ENCODE results near the gene CARS2. TPM values are rescaled to one million over a fixed set of nuclear protein-coding genes. Genes with fewer than 3 reads are reported as not detected.

Gene CARS2
- total RNA-seq, 1 experiment from 2014 or later = 52.9 TPM

DNA sequence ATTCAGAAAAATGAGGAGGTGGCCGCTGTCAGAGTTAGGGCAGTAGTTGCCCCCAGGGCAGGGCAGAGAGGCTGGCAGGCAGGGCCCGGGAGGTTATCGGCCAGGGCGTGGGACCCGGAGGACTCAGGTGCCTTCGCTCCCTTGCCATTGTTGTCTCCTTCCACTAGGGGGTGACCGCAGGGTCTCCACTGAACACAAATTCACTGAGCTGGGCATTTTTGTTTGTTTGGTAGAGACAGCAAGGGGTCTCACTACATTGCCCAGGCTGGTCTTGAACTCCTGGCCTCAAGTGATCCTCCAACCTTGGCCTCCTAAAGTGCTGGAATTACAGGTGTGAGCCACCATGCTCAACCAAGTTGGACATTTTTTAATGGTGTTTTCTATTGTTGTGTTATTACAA is 25.1 kb downstream of the CARS2 start:
- no TSS peak for BruUV-seq (replicated peaks)
- DNase-seq (ENCODE audit: low read depth, low spot score) (peak; percentile 10), ATAC-seq (peak; percentile 84)
- ChIA-PET RAD21 (ENCODE audit: low non-redundant PET in 1 of 2, low total read pairs in 2 of 2, uncharacterized antibody in 2 of 2, unreplicated experiment in 2 of 2) (no interaction called here), CTCF (interaction anchor here (0.6 to 1.6 kb wide), 3 partner anchors 14 to 493 kb away, joined by 3 to 5 read pairs (median 5); no protein-coding TSS in a partner anchor), POLR2A (no interaction called here)
- Histone ChIP-seq H3K4me2 (ENCODE audit: low read length) (no peak overlapping the region), H3K79me2 (ENCODE audit: insufficient read depth, low read length) (no peaks in the 10 kb centered on the region; the same call in 1 of the 2 replicates), H3K27ac (ENCODE audit: low read depth, low read length) (no peak overlapping the region), H2AFZ (ENCODE audit: low read depth, low read length, poor library complexity, severe bottlenecking) (no peak overlapping the region), H3K36me3 (ENCODE audit: control insufficient read depth in 1 of 2, insufficient read depth in 2 of 2, low read length in 2 of 2) (peaks cover 12 to 41% of the 10 kb centered on the region in 2 experiments), H3K27me3 (ENCODE audit: insufficient read depth, low read length) (no peaks in the 10 kb centered on the region), H3K9me3 (ENCODE audit: control insufficient read depth in 1 of 2, insufficient read depth in 1 of 2, low read depth in 1 of 2, low read length in 2 of 2) (no peaks in the 10 kb centered on the region), H4K20me1 (ENCODE audit: insufficient read depth) (no peaks in the 10 kb centered on the region), H3K4me3 (replicated peaks in 1 of 2; ENCODE audit: low read depth in 1 of 2, low read length in 2 of 2) (no peak overlapping the region), H3K9ac (ENCODE audit: low read length) (no peak overlapping the region), H3K4me1 (ENCODE audit: control insufficient read depth in 1 of 2, insufficient read depth in 2 of 2, low read length in 2 of 2) (no peaks in the 10 kb centered on the region), H3K9me2 (ENCODE audit: insufficient read depth) (no peaks in the 10 kb centered on the region)
- TF ChIP-seq, protein P1, sequence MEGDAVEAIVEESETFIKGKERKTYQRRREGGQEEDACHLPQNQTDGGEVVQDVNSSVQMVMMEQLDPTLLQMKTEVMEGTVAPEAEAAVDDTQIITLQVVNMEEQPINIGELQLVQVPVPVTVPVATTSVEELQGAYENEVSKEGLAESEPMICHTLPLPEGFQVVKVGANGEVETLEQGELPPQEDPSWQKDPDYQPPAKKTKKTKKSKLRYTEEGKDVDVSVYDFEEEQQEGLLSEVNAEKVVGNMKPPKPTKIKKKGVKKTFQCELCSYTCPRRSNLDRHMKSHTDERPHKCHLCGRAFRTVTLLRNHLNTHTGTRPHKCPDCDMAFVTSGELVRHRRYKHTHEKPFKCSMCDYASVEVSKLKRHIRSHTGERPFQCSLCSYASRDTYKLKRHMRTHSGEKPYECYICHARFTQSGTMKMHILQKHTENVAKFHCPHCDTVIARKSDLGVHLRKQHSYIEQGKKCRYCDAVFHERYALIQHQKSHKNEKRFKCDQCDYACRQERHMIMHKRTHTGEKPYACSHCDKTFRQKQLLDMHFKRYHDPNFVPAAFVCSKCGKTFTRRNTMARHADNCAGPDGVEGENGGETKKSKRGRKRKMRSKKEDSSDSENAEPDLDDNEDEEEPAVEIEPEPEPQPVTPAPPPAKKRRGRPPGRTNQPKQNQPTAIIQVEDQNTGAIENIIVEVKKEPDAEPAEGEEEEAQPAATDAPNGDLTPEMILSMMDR (IDR thresholded peaks at IDR 0.05 in 2 of 3, conservative IDR thresholded peaks at IDR 0.05 in 1 of 3; ENCODE audit: borderline replicate concordance in 1 of 3, insufficient read depth in 1 of 3, low read depth in 2 of 3, low read length in 2 of 3) = peak; percentile 29 to 67 (median 57); a peak in 5 of 6 replicates
- TF ChIP-seq TCF7L2 (IDR thresholded peaks at IDR 0.05; ENCODE audit: borderline replicate concordance, extremely low read depth, insufficient read depth, insufficient read length) (no peak), RAD21 (IDR thresholded peaks at IDR 0.05; ENCODE audit: low read depth) (peak; percentile 46), SRF (IDR thresholded peaks at IDR 0.05; ENCODE audit: low read depth) (no peak)
- intact Hi-C loops (cut with micrococcal nuclease) = loop anchor here (5.0 kb wide), 1 partner anchor 136 kb away; no protein-coding TSS in a partner anchor

DNA sequence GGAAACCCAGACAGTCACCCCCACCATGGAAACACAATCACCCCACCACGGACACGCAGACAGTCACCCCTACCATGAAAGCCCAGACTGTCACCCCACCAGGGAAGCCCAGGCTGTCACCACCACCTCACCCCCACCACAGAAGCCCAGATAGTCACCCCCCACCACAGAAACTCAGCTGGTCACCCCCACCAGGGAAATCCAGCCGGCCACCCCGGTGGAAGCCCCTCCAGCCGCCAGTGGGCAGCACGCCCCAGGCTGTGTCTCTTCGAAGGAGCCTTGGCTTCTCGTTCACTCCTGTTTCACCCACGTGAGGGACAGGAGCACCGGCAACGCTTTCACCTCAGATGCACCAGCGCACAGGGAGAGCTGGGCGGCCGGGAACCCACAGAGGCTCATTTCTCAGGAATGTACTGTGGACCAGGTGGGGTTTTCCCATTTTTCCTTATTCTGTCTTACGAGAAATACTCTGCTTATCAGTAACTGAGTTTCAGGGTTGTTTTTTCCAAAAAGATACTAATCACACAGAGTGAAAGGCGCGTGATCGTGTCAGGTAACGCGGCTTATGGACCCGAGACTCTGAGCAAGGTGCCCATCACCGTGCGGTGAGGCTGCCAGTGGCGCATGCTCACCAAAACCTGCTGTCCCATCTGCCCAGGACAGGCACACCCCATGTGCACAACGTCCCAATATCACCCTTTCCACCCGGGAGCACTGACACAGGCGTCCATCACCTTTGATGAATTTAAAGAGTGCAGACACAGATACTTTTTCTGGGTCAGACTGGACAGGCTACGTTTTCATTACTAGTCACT is 28.0 kb downstream of the CARS2 start:
- POLR2A ChIA-PET = no interaction called here
- no TSS peak for BruUV-seq (replicated peaks)
- no peak for ATAC-seq
- H3K27me3 ChIP-seq (ENCODE audit: insufficient read depth, low read length) = no peaks in the 10 kb centered on the region
- H2AFZ ChIP-seq (ENCODE audit: low read depth, low read length, poor library complexity, severe bottlenecking) = no peak overlapping the region
- H4K20me1 ChIP-seq (ENCODE audit: insufficient read depth) = no peaks in the 10 kb centered on the region
- CTCF ChIA-PET = no interaction called here
- H3K4me1 ChIP-seq (ENCODE audit: control insufficient read depth in 1 of 2, insufficient read depth in 2 of 2, low read length in 2 of 2) = no peaks in the 10 kb centered on the region
- no peak overlapping the region for H3K9ac ChIP-seq (ENCODE audit: low read length)
- H3K27ac ChIP-seq (ENCODE audit: low read depth, low read length) = no peak overlapping the region
- H3K79me2 ChIP-seq (ENCODE audit: insufficient read depth, low read length) = no peaks in the 10 kb centered on the region; the same call in 1 of the 2 replicates
- no peak overlapping the region for H3K4me3 ChIP-seq (replicated peaks in 1 of 2; ENCODE audit: low read depth in 1 of 2, low read length in 2 of 2)
- H3K9me3 ChIP-seq (ENCODE audit: control insufficient read depth in 1 of 2, insufficient read depth in 1 of 2, low read depth in 1 of 2, low read length in 2 of 2) = no peaks in the 10 kb centered on the region
- peaks cover 8 to 36% of the 10 kb centered on the region in 2 experiments for H3K36me3 ChIP-seq (ENCODE audit: control insufficient read depth in 1 of 2, insufficient read depth in 2 of 2, low read length in 2 of 2)
- H3K9me2 ChIP-seq (ENCODE audit: insufficient read depth) = no peaks in the 10 kb centered on the region
- DNase-seq (ENCODE audit: low read depth, low spot score) = no peak
- no peak overlapping the region for H3K4me2 ChIP-seq (ENCODE audit: low read length)
- RAD21 ChIA-PET (ENCODE audit: low non-redundant PET in 1 of 2, low total read pairs in 2 of 2, uncharacterized antibody in 2 of 2, unreplicated experiment in 2 of 2) = no interaction called here
- intact Hi-C loops (cut with micrococcal nuclease) = no loop called here
- TF ChIP-seq CBX3 (IDR thresholded peaks at IDR 0.05; ENCODE audit: low read depth) (no peak), FOSL1 (IDR thresholded peaks at IDR 0.05; ENCODE audit: low read depth) (no peak), SP1 (IDR thresholded peaks at IDR 0.05; ENCODE audit: low read depth) (no peak), EZH2phosphoT487 (IDR thresholded peaks at IDR 0.05; ENCODE audit: borderline replicate concordance) (no peak), YY1 (IDR thresholded peaks at IDR 0.05; ENCODE audit: extremely low read depth, insufficient replicate concordance, low read depth, low read length) (no peak), TCF7L2 (IDR thresholded peaks at IDR 0.05; ENCODE audit: borderline replicate concordance, extremely low read depth, insufficient read depth, insufficient read length) (no peak)
- TF ChIP-seq, protein P1 (IDR thresholded peaks at IDR 0.05 in 2 of 3, conservative IDR thresholded peaks at IDR 0.05 in 1 of 3; ENCODE audit: borderline replicate concordance in 1 of 3, insufficient read depth in 1 of 3, low read depth in 2 of 3, low read length in 2 of 3) = no peak
- TF ChIP-seq, protein P2, sequence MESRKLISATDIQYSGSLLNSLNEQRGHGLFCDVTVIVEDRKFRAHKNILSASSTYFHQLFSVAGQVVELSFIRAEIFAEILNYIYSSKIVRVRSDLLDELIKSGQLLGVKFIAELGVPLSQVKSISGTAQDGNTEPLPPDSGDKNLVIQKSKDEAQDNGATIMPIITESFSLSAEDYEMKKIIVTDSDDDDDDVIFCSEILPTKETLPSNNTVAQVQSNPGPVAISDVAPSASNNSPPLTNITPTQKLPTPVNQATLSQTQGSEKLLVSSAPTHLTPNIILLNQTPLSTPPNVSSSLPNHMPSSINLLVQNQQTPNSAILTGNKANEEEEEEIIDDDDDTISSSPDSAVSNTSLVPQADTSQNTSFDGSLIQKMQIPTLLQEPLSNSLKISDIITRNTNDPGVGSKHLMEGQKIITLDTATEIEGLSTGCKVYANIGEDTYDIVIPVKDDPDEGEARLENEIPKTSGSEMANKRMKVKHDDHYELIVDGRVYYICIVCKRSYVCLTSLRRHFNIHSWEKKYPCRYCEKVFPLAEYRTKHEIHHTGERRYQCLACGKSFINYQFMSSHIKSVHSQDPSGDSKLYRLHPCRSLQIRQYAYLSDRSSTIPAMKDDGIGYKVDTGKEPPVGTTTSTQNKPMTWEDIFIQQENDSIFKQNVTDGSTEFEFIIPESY (IDR thresholded peaks at IDR 0.05; ENCODE audit: extremely low read depth, insufficient replicate concordance, low read length) = no peak

Measured in HCT116 (cell line).